Spinal cord (tissue), 10 donors: ENCODE data around the gene CAMKK1. TPM values are rescaled to one million over a fixed set of nuclear protein-coding genes. Genes with fewer than 3 reads are reported as not detected.

ENCODE experiments used
- DNase-seq, 6 donors: peaks; one replicate each; pipeline versions ENCODE4 v3.0.0 to v3.0.0-alpha.2; 2013 to 2015; ENCODE audit warnings: low spot score in 6 of 6, low read depth in 4 of 6
- H3K27ac ChIP-seq: one replicate; pipeline ENCODE4 v1.5.1; 2013; ENCODE audit warnings: low read depth, low read length, control low read depth
- H3K27me3 ChIP-seq: one replicate; pipeline ENCODE4 v1.6.1; 2013; ENCODE audit warnings: low read length; ENCODE audit not compliant: control insufficient read depth, insufficient read depth
- H3K36me3 ChIP-seq: one replicate; pipeline ENCODE4 v1.6.1; 2013; ENCODE audit warnings: low read length; ENCODE audit not compliant: control insufficient read depth, insufficient read depth
- H3K4me1 ChIP-seq: one replicate; pipeline ENCODE4 v1.6.1; 2013; ENCODE audit warnings: low read length; ENCODE audit not compliant: control insufficient read depth, insufficient read depth
- H3K4me3 ChIP-seq: one replicate; pipeline ENCODE4 v1.5.1; 2013; ENCODE audit warnings: low read depth, low read length, control low read depth
- H3K9me3 ChIP-seq: one replicate; pipeline ENCODE4 v1.6.1; 2013; ENCODE audit warnings: low read length; ENCODE audit not compliant: control insufficient read depth, insufficient read depth
- WGBS: methylation state at CpG from one replicate; pipeline ENCODE4 v1.1.5; 2013; ENCODE audit warnings: missing lambda C conversion rate; ENCODE audit not compliant: insufficient coverage; 5-methylcytosine and 5-hydroxymethylcytosine counted together
- long read RNA-seq, 4 donors: transcript quantifications; one replicate each; lab custom pipeline, GENCODE V29; 2026
- polyA plus RNA-seq, 2 donors: library from polyadenylated mRNA; unstranded; fragments of 120-200 nt; gene quantifications; one replicate each; pipeline ENCODE4 v1.2.1, GENCODE V29; 2013; ENCODE audit not compliant: insufficient read length in 2 of 2
- total RNA-seq, 2 donors: library from RNA; depleted of rRNA in 1 of 2; stranded (reverse); fragments of 120-200 nt in 1 of 2; fragments of >200 nt in 1 of 2; gene quantifications; one replicate each; pipeline versions ENCODE4 v1.2.3 to v1.2.4, GENCODE V29; 2013 to 2014
- donor health status: healthy.

The CAMKK1 gene
- total RNA-seq (10 to 100 TPM in 1 of 2 donors, 1 to 10 TPM in 1; 5.2 to 10.1 TPM), polyA plus RNA-seq (10 to 100 TPM; 16.8 to 22.5 TPM)
- long read RNA-seq, donor 1, partial matches to known transcripts = 0 of 4 reads
- long read RNA-seq, donor 1, other reads (novel, unspliced or antisense) = 0 of 4 reads
- long read RNA-seq, donor 2 = 0 reads
- long read RNA-seq, donor 3 = 0 reads
- long read RNA-seq, donor 4 = 0 reads

- H3K4me1 ChIP-seq = peaks cover 69% of the 10 kb centered on the region
- 2% methylated on average over 73 of the region's 75 CpGs for WGBS
- no peak within 1 kb of the TSS for H3K27ac ChIP-seq
- DNase-seq = peak in 5 of 6 donors; percentile 70 to 96 (median 83)
- H3K36me3 ChIP-seq = peaks cover 5% of the 10 kb centered on the region
- H3K4me3 ChIP-seq = peak within 1 kb of the TSS; percentile 41
- H3K9me3 ChIP-seq = no peaks in the 10 kb centered on the region
- no peaks in the 10 kb centered on the region for H3K27me3 ChIP-seq
Measured at GRCh38 chr17:3893003-3893719, at the start of gene CAMKK1. Gene CAMKK1, minus strand, starts transcription at chr17:3893053. Its CDS starts 7,366 bp downstream, at chr17:3885687.

- Histone ChIP-seq H3K27ac (no peak overlapping the region), H3K9me3 (no peaks in the 10 kb centered on the region), H3K36me3 (peaks cover 11% of the 10 kb centered on the region), H3K4me3 (no peak overlapping the region), H3K4me1 (peaks cover 22% of the 10 kb centered on the region), H3K27me3 (peaks cover 2% of the 10 kb centered on the region)
- DNase-seq = no peak
- 93% methylated on average over 42 of the region's 48 CpGs for WGBS
Measured at GRCh38 chr17:3940965-3941698, 48.3 kb upstream of the CAMKK1 start.

GRCh38 chr17:3937359-3937758 is 44.5 kb upstream of the CAMKK1 start:
- H3K27me3 ChIP-seq = no peaks in the 10 kb centered on the region
- no peak overlapping the region for H3K27ac ChIP-seq
- H3K4me1 ChIP-seq = no peaks in the 10 kb centered on the region
- peaks cover 11% of the 10 kb centered on the region for H3K36me3 ChIP-seq
- no peak for DNase-seq
- H3K9me3 ChIP-seq = no peaks in the 10 kb centered on the region
- 96% methylated on average over 17 of the region's 17 CpGs for WGBS
- H3K4me3 ChIP-seq = no peak overlapping the region

- Histone ChIP-seq H3K9me3 (no peaks in the 10 kb centered on the region), H3K27ac (no peak overlapping the region), H3K36me3 (peaks cover 8% of the 10 kb centered on the region), H3K4me1 (no peaks in the 10 kb centered on the region), H3K4me3 (no peak overlapping the region), H3K27me3 (no peaks in the 10 kb centered on the region)
- DNase-seq = no peak
- 95% methylated on average over 9 of the region's 9 CpGs for WGBS
Measured at GRCh38 chr17:3935825-3936355, 43.0 kb upstream of the CAMKK1 start.

- no peak overlapping the region for H3K4me3 ChIP-seq
- H3K9me3 ChIP-seq = no peaks in the 10 kb centered on the region
- DNase-seq = peak in 3 of 6 donors; percentile 11 to 65 (median 60)
- 7% methylated on average over 5 of the region's 10 CpGs for WGBS
- no peaks in the 10 kb centered on the region for H3K27me3 ChIP-seq
- no peaks in the 10 kb centered on the region for H3K4me1 ChIP-seq
- H3K27ac ChIP-seq = no peak overlapping the region
- H3K36me3 ChIP-seq = peaks cover 6% of the 10 kb centered on the region
Measured at GRCh38 chr17:3935140-3935542, 42.3 kb upstream of the CAMKK1 start.

- 100% methylated on average over 1 of the region's 1 CpG for WGBS
Measured at GRCh38 chr17:3929764-3930163, 36.9 kb upstream of the CAMKK1 start.

GRCh38 chr17:3929181-3929580 is 36.3 kb upstream of the CAMKK1 start:
- Histone ChIP-seq H3K27me3 (no peaks in the 10 kb centered on the region), H3K4me3 (no peak overlapping the region), H3K27ac (no peak overlapping the region), H3K9me3 (no peaks in the 10 kb centered on the region), H3K36me3 (no peaks in the 10 kb centered on the region), H3K4me1 (peaks cover 15% of the 10 kb centered on the region)
- DNase-seq = no peak
- WGBS = 95% methylated on average over 12 of the region's 12 CpGs

More at GRCh38 chr17:3929764-3930163, 36.9 kb upstream of the CAMKK1 start:
- Histone ChIP-seq H3K4me3 (no peak overlapping the region), H3K27ac (no peak overlapping the region), H3K9me3 (no peaks in the 10 kb centered on the region), H3K36me3 (no peaks in the 10 kb centered on the region), H3K4me1 (peaks cover 11% of the 10 kb centered on the region), H3K27me3 (no peaks in the 10 kb centered on the region)
- no peak for DNase-seq

GRCh38 chr17:3928406-3928805 is 35.6 kb upstream of the CAMKK1 start:
- H3K27ac ChIP-seq = no peak overlapping the region
- peaks cover 15% of the 10 kb centered on the region for H3K4me1 ChIP-seq
- H3K9me3 ChIP-seq = no peaks in the 10 kb centered on the region
- H3K4me3 ChIP-seq = no peak overlapping the region
- 86% methylated on average over 16 of the region's 16 CpGs for WGBS
- DNase-seq = no peak
- H3K27me3 ChIP-seq = no peaks in the 10 kb centered on the region
- no peaks in the 10 kb centered on the region for H3K36me3 ChIP-seq

- 76% methylated on average over 15 of the region's 15 CpGs for WGBS
- Histone ChIP-seq H3K27ac (no peak overlapping the region), H3K27me3 (no peaks in the 10 kb centered on the region), H3K4me1 (peaks cover 15% of the 10 kb centered on the region), H3K9me3 (no peaks in the 10 kb centered on the region), H3K4me3 (no peak overlapping the region), H3K36me3 (no peaks in the 10 kb centered on the region)
- no peak for DNase-seq
Measured at GRCh38 chr17:3927628-3928340, 34.9 kb upstream of the CAMKK1 start.
